AG10803 (cell line): ENCODE measurements around the gene CMBL.

Experiments used
- DNase-seq: peaks from one replicate; pipeline ENCODE4 v3.0.0; 2010; ENCODE audit warnings: low read depth
- H3K4me3 ChIP-seq: 2 replicates; pipeline ENCODE4 v1.5.1; 2011; ENCODE audit warnings: mild to moderate bottlenecking, low read length, control low read depth
- CTCF ChIP-seq: conservative IDR thresholded peaks from 2 replicates; pipeline ENCODE4 v1.5.1; 2011; ENCODE audit warnings: mild to moderate bottlenecking, low read length, control low read depth, inconsistent platforms

CMBL gene

GRCh38 chr5:10323588-10324488 lies 16.1 kb upstream of the CMBL start:
- TF ChIP-seq CTCF = no peak
- peak; percentile 81 for DNase-seq
- H3K4me3 ChIP-seq = no peak overlapping the region

GRCh38 chr5:10321882-10322281 lies 14.2 kb upstream of the CMBL start:
- H3K4me3 ChIP-seq = no peak overlapping the region
- no peak for TF ChIP-seq CTCF
- DNase-seq = no peak

GRCh38 chr5:10320793-10321192 lies 13.1 kb upstream of the CMBL start:
- no peak for TF ChIP-seq CTCF
- DNase-seq = no peak
- H3K4me3 ChIP-seq = no peak overlapping the region

- no peak overlapping the region for H3K4me3 ChIP-seq
- DNase-seq = peak; percentile 36
- no peak for TF ChIP-seq CTCF
Observed at GRCh38 chr5:10319202-10319851, 11.6 kb upstream of the CMBL start.

- no peak for TF ChIP-seq CTCF
- H3K4me3 ChIP-seq = no peak overlapping the region
- no peak for DNase-seq
Observed at GRCh38 chr5:10317825-10318682, 10.4 kb upstream of the CMBL start.

- no peak for TF ChIP-seq CTCF
- no peak for DNase-seq
- no peak overlapping the region for H3K4me3 ChIP-seq
Observed at GRCh38 chr5:10315824-10316509, 8.3 kb upstream of the CMBL start.
